Mesendoderm (in vitro differentiated cells): ENCODE results near the gene PDP2.

Experiments used
- DNase-seq: peaks from one replicate; pipeline ENCODE4 v3.0.0; 2013
- H2AK5ac ChIP-seq: 2 replicates; pipeline ENCODE4 v1.6.1; 2013; ENCODE audit warnings: low read length, inconsistent platforms
- H2BK120ac ChIP-seq: 2 replicates; pipeline ENCODE4 v1.6.1; 2013; ENCODE audit warnings: low read depth, mild to moderate bottlenecking, low read length, moderate library complexity, mixed read lengths
- H2BK15ac ChIP-seq: replicated peaks from 2 replicates; pipeline ENCODE4 v1.6.1; 2013; ENCODE audit warnings: low read depth, mild to moderate bottlenecking, moderate library complexity
- H2BK5ac ChIP-seq: 2 replicates; pipeline ENCODE4 v1.6.1; 2013; ENCODE audit warnings: low read length, inconsistent platforms
- H3K18ac ChIP-seq: 2 replicates; pipeline ENCODE4 v1.6.1; 2013; ENCODE audit warnings: mild to moderate bottlenecking, low read length, mixed read lengths
- H3K23ac ChIP-seq: one replicate; pipeline ENCODE4 v1.6.1; 2013; ENCODE audit warnings: low read length
- H3K27ac ChIP-seq: 2 replicates; pipeline ENCODE4 v1.5.1; 2013; ENCODE audit warnings: low read depth, mild to moderate bottlenecking, inconsistent platforms, low read length, moderate library complexity
- H3K27me3 ChIP-seq: 2 replicates; pipeline ENCODE4 v1.6.1; 2013; ENCODE audit warnings: low read length, control low read depth, mild to moderate bottlenecking, inconsistent platforms; ENCODE audit not compliant: insufficient read depth, poor library complexity
- H3K36me3 ChIP-seq: 2 replicates; pipeline ENCODE4 v1.6.1; 2013; ENCODE audit warnings: low read length, inconsistent platforms; ENCODE audit not compliant: control insufficient read depth, insufficient read depth
- H3K4ac ChIP-seq: one replicate; pipeline ENCODE4 v1.6.1; 2013; ENCODE audit warnings: low read depth, mild to moderate bottlenecking, low read length, moderate library complexity
- H3K4me1 ChIP-seq: 2 replicates; pipeline ENCODE4 v1.6.1; 2013; ENCODE audit warnings: low read depth, low read length, inconsistent platforms; ENCODE audit not compliant: control insufficient read depth
- H3K4me2 ChIP-seq: 2 replicates; pipeline ENCODE4 v1.6.1; 2013; ENCODE audit warnings: low read length
- H3K4me3 ChIP-seq: 2 replicates; pipeline ENCODE4 v1.5.1; 2013; ENCODE audit warnings: mild to moderate bottlenecking, low read length
- H3K56ac ChIP-seq: one replicate; pipeline ENCODE4 v1.6.1; 2013; ENCODE audit warnings: low read length
- H3K79me1 ChIP-seq: 2 replicates; pipeline ENCODE4 v1.6.1; 2013; ENCODE audit warnings: low read length, inconsistent platforms
- H3K79me2 ChIP-seq: 2 replicates; pipeline ENCODE4 v1.6.1; 2013; ENCODE audit warnings: mild to moderate bottlenecking, low read length; ENCODE audit not compliant: control insufficient read depth, insufficient read depth
- H3K9ac ChIP-seq: 2 replicates; pipeline ENCODE4 v1.6.1; 2013; ENCODE audit warnings: low read length, inconsistent platforms
- H4K5ac ChIP-seq: one replicate; pipeline ENCODE4 v1.6.1; 2013; ENCODE audit warnings: low read length
- H4K8ac ChIP-seq: one replicate; pipeline ENCODE4 v1.6.1; 2013; ENCODE audit warnings: low read depth, mild to moderate bottlenecking, control low read depth, low read length, moderate library complexity
- WGBS: extraction: QIAGEN DNeasy Blood & Tissue Kit; methylation state at CpG from one replicate; pipeline ENCODE4 v1.1.7; 2013; ENCODE audit warnings: low lambda C conversion rate, missing lambda C conversion rate; ENCODE audit not compliant: insufficient coverage; ENCODE audit errors: extremely low coverage; 5-methylcytosine and 5-hydroxymethylcytosine counted together

The PDP2 gene

GRCh38 chr16:66885491-66885890, 5.2 kb downstream of the PDP2 start:
- H2BK120ac ChIP-seq: no peak overlapping the region
- no peak overlapping the region for H4K5ac ChIP-seq
- WGBS: no CpG with 5 or more reads among the region's 12 CpGs
- H3K79me2 ChIP-seq: peaks cover 4% of the 10 kb centered on the region
- H4K8ac ChIP-seq: no peak overlapping the region
- peaks cover 4% of the 10 kb centered on the region for H3K36me3 ChIP-seq
- no peak overlapping the region for H3K4me3 ChIP-seq
- H2AK5ac ChIP-seq: no peak overlapping the region
- no peak overlapping the region for H2BK15ac ChIP-seq
- no peak overlapping the region for H3K9ac ChIP-seq
- no peak for DNase-seq
- H3K56ac ChIP-seq: peak overlapping the region; percentile 15
- H3K18ac ChIP-seq: no peak overlapping the region
- no peaks in the 10 kb centered on the region for H3K4me1 ChIP-seq
- no peak overlapping the region for H3K4me2 ChIP-seq
- H3K23ac ChIP-seq: no peak overlapping the region
- no peak overlapping the region for H2BK5ac ChIP-seq
- no peaks in the 10 kb centered on the region for H3K27me3 ChIP-seq
- H3K4ac ChIP-seq: no peak overlapping the region
- no peak overlapping the region for H3K27ac ChIP-seq
- peaks cover 11% of the 10 kb centered on the region for H3K79me1 ChIP-seq

- DNase-seq: no peak
- Histone ChIP-seq H3K79me2 (peaks cover 4% of the 10 kb centered on the region), H3K9ac (no peak overlapping the region), H3K4me3 (no peak overlapping the region), H3K4ac (no peak overlapping the region), H3K23ac (no peak overlapping the region), H3K4me2 (no peak overlapping the region), H4K5ac (no peak overlapping the region), H3K36me3 (peaks cover 4% of the 10 kb centered on the region), H3K27ac (no peak overlapping the region), H3K18ac (no peak overlapping the region), H2BK120ac (no peak overlapping the region), H3K79me1 (peaks cover 10% of the 10 kb centered on the region), H2BK15ac (no peak overlapping the region), H2AK5ac (no peak overlapping the region), H3K56ac (no peak overlapping the region), H2BK5ac (no peak overlapping the region), H4K8ac (no peak overlapping the region), H3K4me1 (no peaks in the 10 kb centered on the region), H3K27me3 (no peaks in the 10 kb centered on the region)
- no CpG with 5 or more reads among the region's 2 CpGs for WGBS
These were observed 6.0 kb downstream of the PDP2 start for GRCh38 chr16:66886321-66886720.

GRCh38 chr16:66886914-66887313, 6.6 kb downstream of the PDP2 start:
- H3K4ac ChIP-seq: no peak overlapping the region
- H3K18ac ChIP-seq: no peak overlapping the region
- no peak overlapping the region for H3K27ac ChIP-seq
- no CpG with 5 or more reads among the region's 3 CpGs for WGBS
- no peak for DNase-seq
- H3K27me3 ChIP-seq: no peaks in the 10 kb centered on the region
- H2BK5ac ChIP-seq: no peak overlapping the region
- no peak overlapping the region for H2AK5ac ChIP-seq
- no peaks in the 10 kb centered on the region for H3K4me1 ChIP-seq
- H3K79me1 ChIP-seq: peaks cover 9% of the 10 kb centered on the region
- H3K36me3 ChIP-seq: peaks cover 4% of the 10 kb centered on the region
- H3K9ac ChIP-seq: no peak overlapping the region
- H3K79me2 ChIP-seq: peaks cover 4% of the 10 kb centered on the region
- no peak overlapping the region for H3K4me2 ChIP-seq
- no peak overlapping the region for H2BK15ac ChIP-seq
- H3K23ac ChIP-seq: no peak overlapping the region
- H4K8ac ChIP-seq: no peak overlapping the region
- H3K56ac ChIP-seq: no peak overlapping the region
- H2BK120ac ChIP-seq: no peak overlapping the region
- no peak overlapping the region for H3K4me3 ChIP-seq
- no peak overlapping the region for H4K5ac ChIP-seq

GRCh38 chr16:66888647-66889615, 8.6 kb downstream of the PDP2 start:
- H3K4ac ChIP-seq: no peak overlapping the region
- no peak overlapping the region for H3K27ac ChIP-seq
- no peak overlapping the region for H3K9ac ChIP-seq
- H3K23ac ChIP-seq: no peak overlapping the region
- no peaks in the 10 kb centered on the region for H3K79me2 ChIP-seq
- no peak overlapping the region for H3K18ac ChIP-seq
- H2AK5ac ChIP-seq: no peak overlapping the region
- no CpG with 5 or more reads among the region's 6 CpGs for WGBS
- H2BK5ac ChIP-seq: no peak overlapping the region
- H3K4me1 ChIP-seq: no peaks in the 10 kb centered on the region
- H3K4me3 ChIP-seq: no peak overlapping the region
- H4K8ac ChIP-seq: no peak overlapping the region
- DNase-seq: no peak
- no peak overlapping the region for H2BK15ac ChIP-seq
- no peak overlapping the region for H2BK120ac ChIP-seq
- no peak overlapping the region for H3K4me2 ChIP-seq
- H3K79me1 ChIP-seq: peaks cover 5% of the 10 kb centered on the region
- H4K5ac ChIP-seq: no peak overlapping the region
- no peaks in the 10 kb centered on the region for H3K27me3 ChIP-seq
- H3K56ac ChIP-seq: no peak overlapping the region
- H3K36me3 ChIP-seq: peaks cover 4% of the 10 kb centered on the region

GRCh38 chr16:66889622-66890021, 9.3 kb downstream of the PDP2 start:
- H3K4ac ChIP-seq: no peak overlapping the region
- no peak overlapping the region for H3K18ac ChIP-seq
- peaks cover 3% of the 10 kb centered on the region for H3K79me1 ChIP-seq
- H4K5ac ChIP-seq: no peak overlapping the region
- H3K23ac ChIP-seq: no peak overlapping the region
- no CpG with 5 or more reads among the region's 4 CpGs for WGBS
- no peak for DNase-seq
- H3K4me2 ChIP-seq: no peak overlapping the region
- no peak overlapping the region for H2BK15ac ChIP-seq
- no peak overlapping the region for H2BK120ac ChIP-seq
- H3K4me1 ChIP-seq: no peaks in the 10 kb centered on the region
- no peak overlapping the region for H3K9ac ChIP-seq
- no peaks in the 10 kb centered on the region for H3K27me3 ChIP-seq
- no peaks in the 10 kb centered on the region for H3K79me2 ChIP-seq
- H2BK5ac ChIP-seq: no peak overlapping the region
- H4K8ac ChIP-seq: no peak overlapping the region
- no peak overlapping the region for H3K56ac ChIP-seq
- no peak overlapping the region for H2AK5ac ChIP-seq
- no peak overlapping the region for H3K27ac ChIP-seq
- H3K4me3 ChIP-seq: no peak overlapping the region
- peaks cover 2% of the 10 kb centered on the region for H3K36me3 ChIP-seq
